HPDE6-E6E7 (cell line): ENCODE data around the gene S100A11.

ENCODE experiments used
- DNase-seq: peaks from one replicate; pipeline ENCODE4 v3.0.0; 2011; ENCODE audit warnings: missing footprints; ENCODE audit errors: extremely low spot score

Gene S100A11

DNA sequence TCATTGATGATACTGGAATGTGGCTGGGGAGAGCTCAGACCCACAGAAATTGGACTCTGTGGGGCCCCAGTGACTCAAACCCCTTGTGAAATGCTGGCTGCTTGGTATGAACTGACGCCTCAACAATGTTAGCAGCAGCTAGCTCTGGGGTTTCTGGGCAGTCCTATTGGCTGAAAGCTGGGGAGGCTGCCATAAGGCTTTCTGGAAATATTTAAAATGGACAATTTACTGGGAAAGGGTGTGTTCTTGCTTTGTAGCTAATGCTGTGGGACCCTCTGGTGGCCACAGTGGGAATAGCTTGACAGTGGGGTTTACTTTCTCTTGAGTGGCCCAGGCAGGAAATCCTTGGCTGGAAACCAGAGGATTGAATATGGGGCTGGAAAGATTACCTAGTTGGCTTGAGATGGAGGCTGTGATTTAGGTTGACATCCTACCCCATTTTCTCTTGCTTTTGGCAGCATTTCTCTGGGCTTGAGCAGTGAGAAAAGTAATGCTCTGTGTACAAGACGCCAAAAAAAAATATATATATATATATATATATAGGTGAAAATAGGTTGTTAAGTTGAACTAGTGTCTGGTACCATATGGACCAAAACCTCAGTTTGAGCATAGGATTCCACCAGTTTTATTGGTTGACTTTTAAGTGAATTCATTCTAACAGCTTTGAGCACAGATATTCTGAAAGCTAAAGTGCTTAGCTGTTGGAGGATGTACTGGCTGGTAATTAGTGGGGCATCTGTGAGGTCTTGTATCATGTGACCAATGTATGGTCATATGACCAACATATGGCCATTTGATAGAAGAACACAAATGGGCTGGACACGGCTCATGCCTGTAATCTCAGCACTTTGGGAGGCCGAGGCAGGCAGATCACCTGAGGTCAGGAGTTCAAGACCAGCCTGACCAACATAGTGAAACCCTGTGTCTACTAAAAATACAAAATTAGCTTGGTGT lies 34.9 kb downstream of the S100A11 start:
- DNase-seq, result peak; percentile 81

DNA sequence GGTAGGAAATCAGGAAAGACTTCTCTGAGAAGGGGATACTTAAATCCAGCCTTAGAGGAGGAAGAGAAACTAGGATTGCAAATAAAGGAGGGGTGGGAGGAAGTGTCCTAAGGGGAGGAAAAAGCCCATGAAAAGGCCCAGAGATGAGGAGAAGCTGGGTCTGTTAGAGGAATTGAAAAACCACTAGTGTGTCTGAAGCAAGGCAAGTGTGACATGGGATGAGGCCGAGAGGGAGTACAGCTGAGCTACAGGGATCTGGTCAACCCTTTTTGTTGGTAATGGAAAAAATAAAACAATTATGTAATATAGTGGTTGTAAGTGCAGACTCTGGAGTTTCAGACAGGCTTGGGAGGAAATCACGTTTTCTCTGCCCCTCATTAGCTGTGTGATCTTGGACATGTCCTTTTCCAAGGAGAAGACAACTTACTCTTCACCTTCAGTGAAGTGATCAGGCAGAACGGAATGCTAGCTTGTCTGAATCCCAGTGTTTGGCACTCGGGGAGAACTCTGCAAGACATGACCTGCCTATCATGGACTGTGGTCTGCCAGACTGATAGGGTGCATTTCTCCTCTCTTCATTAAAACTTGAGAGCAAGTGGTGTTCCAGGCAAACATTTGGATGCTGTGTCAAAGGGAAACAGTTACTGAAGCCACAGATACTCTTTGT lies 35.7 kb downstream of the S100A11 start:
- no peak for DNase-seq

- DNase-seq, result no peak
Observed at GRCh38 chr1:151998611-151999362, 38.0 kb downstream of the S100A11 start.

DNA sequence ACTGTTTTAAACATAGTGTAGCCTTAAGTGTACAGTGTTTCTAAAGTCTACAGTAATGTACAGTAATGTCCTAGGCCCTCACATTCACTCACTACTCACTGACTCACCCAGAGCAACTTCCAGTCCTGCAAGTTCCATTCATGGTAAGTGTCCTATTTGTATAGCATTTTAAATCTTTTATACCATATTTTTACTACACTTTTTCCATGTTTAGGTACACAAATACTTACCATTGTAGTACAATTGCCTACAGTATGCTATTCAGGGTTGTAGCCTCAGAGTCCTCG lies 39.6 kb downstream of the S100A11 start:
- DNase-seq, result no peak

DNA sequence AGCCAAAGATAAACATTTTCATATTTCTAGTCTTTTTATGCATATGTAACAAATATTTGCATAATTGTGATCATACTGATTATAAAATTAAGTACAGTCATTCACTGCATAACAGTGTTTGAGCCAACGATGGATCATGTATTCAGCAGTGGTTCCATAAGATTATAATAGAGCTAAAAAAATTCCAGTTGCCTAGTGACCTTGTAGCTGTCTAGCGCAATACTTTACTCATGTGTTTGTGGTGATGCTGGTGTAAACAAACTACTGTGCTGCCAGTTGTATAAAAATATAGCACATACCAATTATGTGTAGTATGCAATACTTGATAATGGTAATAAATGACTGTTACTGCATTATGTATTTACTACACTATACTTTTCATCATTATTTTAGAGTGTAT lies 41.0 kb downstream of the S100A11 start:
- DNase-seq, result no peak

GRCh38 chr1:151994956-151995355 lies 41.8 kb downstream of the S100A11 start:
- no peak for DNase-seq

DNA sequence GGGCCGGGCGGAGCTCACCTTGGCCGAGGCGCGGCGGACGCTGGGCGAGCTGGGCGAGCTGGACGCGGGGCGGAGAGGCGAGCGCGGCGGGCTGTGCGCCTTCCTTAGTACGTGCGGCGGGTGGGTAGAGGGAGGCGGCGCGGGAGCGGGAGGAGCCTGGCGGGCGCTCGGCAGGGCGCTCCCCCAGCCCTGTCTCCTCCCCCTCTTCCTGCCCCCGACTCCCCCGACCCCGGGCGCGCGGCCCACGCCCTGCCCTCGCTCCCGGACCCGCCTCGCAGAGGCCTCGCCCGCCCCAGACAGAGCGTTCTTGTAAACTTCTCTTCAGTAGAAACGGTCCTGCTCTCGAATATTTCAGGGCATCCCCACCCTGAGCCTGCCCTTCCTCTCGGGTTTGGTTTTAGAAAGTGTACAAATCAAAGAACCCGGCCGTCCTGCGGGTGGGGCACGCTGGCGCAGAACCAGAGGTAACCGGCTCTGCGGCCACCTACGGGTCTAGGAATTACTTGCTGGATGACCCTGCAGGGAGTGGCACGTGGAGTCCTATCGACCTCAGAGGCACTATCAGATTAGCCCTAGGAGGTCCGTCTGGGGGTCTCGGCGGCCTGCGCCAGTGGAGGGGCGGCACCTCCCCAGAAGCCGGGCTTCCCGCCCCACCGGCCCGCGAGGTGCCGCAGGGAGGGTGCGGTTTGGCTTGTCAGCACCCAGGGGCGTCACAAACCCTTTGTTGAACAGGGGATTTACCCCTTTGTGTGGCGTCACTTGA lies 42.9 kb downstream of the S100A11 start, which contains the start of gene S100A10:
Gene S100A10, minus strand, starts transcription at position 126 of the 763 bp plus-strand sequence. CDS start 7,629 bp downstream, outside the sequence.
- DNase-seq, result no peak

- no peak for DNase-seq
Observed at GRCh38 chr1:151993084-151993733, 43.6 kb downstream of the S100A11 start.

DNA sequence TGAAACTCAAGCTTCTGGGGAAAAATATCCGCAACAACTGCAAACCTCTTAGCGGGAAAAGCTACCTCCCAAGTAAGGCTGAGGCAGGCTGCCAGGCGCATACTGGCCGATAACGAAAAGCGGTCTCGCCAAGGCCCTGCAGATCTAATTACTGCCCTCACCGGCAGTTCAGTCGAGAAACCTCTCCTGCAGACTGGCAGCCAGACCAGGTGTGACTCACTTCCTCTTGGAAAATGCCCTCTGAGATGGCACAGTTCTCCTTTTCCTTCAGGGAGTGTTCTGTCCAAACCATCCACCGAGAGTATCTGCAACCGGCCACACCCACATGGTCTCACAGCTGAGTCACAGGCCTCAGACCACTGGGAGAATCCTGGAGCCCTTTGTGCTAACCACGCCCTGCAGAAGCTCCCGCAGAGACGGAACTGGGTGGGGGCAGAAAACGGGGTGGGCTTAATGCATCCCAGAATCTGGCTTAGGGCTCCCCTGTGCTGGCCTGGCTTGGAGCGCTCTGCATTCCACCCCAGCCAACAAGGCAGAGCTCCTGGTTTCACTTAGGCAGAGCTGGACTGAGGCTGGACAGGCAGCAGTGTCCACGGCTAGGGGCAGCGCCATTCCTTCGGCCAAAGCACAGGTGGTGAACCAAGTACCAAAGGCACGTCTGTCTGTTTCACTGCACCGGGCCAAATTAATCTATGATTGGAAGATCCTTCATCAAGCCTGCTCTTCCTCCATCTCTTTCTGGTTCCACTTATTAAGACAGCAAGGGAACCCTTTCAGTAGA lies 44.3 kb downstream of the S100A11 start:
- DNase-seq, result peak; percentile 82

DNA sequence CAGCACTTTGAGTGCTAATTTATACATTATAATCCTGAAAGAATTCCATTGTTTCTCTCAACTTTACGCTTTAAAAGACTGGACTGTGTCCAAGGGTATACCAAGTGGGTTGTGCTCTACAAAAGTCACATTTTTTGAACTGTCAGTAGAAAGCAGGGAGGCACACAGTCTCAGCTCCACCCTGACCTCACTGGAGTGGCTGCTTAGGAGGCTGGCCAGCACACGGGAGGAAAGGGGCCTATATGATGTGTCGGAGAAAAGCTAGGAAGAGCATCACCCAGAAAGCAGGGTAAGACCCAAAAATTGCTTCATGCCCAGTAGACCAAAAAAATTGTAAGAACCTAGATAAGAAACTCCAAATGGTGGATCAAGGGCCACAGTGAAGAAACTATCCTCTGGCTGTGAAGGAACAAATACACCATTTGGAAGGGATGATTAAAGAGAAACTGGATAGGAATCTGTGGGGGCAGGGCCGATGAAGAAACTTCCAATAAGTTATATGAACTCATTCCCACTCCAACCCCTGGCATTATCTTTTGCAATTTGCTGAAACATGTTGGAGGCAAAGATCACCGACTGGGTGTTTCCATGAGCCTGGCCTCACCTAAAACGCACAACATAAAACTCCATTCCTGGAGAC lies 45.0 kb downstream of the S100A11 start:
- no peak for DNase-seq

GRCh38 chr1:151990856-151991198 lies 46.0 kb downstream of the S100A11 start:
- no peak for DNase-seq

DNA sequence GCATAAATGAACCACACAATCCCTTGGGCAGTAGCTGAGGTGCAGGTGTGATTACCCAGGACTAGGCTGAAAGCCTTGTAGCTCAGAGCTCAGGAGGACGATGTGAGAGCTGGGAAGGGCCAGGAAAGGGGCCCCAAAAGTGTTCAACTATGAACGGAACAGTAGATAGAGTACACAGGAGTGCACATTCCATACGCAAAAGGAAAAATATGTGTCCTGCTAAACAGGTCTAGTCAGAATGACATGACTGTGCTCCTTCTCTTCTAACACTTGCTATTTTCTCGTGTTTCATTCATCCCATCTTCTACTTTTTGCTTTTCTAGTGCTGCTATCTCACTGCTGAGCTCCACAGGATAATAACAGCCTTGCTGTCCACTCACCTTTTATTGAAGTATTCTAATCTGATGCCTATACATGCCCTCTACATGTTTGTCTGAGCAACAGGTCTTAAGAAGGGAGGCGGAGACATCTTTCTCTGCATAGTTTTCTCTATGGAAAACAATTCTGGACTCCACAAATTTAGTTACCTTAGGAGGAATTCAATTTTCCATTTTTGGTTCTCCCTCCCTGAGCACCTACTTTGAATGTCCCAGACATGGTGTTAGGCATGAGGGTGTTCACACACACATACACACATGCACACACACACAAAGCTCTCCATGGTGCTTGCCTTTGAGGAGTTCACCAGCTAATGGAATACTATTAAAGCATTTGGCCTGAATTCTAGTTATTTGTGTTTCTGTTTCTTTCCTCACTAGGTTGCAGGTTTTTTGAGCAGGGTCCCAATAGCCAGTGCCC lies 46.5 kb downstream of the S100A11 start:
- DNase-seq, result no peak

- no peak for DNase-seq
Observed at GRCh38 chr1:151989211-151989862, 47.5 kb downstream of the S100A11 start.

GRCh38 chr1:151988405-151988923 lies 48.3 kb downstream of the S100A11 start:
- no peak for DNase-seq

DNA sequence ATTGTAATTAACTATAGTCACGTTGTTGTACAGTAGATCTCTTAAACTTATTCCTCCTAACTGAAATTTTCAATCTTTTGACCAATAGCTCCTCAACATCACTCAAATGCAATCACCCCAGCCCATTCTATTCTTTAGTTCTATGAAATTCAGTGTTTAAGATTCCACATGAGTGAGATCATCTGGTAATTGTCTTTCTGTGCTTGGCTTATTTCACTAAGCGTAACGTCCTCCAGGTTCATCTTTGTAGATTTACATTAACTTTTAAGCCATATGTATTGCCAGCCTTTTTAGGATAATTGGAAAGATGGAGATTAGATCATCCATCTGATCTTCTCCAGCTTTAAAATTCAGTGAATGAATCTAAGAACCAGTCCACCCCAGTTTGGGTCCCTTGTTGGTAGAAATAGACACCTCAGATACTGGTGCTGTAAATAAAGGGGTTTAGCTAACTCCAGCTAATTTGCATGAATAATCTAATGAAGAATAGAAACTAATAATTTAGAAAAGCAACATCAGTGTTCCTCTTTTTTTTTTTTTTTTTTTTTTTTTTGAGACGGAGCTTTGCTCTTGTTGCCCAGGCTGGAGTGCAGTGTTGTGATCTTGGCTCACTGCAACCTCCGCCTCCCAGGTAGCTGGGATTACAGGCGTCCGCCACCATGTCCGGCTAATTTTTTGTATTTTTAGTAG lies 50.2 kb downstream of the S100A11 start:
- DNase-seq, result no peak

GRCh38 chr1:151985768-151986167 lies 51.0 kb downstream of the S100A11 start:
- DNase-seq, result no peak

- DNase-seq, result no peak
Observed at GRCh38 chr1:151985270-151985669, 51.5 kb downstream of the S100A11 start.
